ENCODE data around the gene PLA2G6. TPM values are rescaled to one million over a fixed set of nuclear protein-coding genes. Genes with fewer than 3 reads are reported as not detected.
A peak's percentile ranks its signal among the peaks of the same experiment; 100 is the strongest.

Gene PLA2G6
- total and polyA plus RNA-seq, 2 of the 13 experiments (the other 11 are each of a cell fraction or from before 2014, with no cell fraction given): 4.8 to 11.5 TPM

DNA sequence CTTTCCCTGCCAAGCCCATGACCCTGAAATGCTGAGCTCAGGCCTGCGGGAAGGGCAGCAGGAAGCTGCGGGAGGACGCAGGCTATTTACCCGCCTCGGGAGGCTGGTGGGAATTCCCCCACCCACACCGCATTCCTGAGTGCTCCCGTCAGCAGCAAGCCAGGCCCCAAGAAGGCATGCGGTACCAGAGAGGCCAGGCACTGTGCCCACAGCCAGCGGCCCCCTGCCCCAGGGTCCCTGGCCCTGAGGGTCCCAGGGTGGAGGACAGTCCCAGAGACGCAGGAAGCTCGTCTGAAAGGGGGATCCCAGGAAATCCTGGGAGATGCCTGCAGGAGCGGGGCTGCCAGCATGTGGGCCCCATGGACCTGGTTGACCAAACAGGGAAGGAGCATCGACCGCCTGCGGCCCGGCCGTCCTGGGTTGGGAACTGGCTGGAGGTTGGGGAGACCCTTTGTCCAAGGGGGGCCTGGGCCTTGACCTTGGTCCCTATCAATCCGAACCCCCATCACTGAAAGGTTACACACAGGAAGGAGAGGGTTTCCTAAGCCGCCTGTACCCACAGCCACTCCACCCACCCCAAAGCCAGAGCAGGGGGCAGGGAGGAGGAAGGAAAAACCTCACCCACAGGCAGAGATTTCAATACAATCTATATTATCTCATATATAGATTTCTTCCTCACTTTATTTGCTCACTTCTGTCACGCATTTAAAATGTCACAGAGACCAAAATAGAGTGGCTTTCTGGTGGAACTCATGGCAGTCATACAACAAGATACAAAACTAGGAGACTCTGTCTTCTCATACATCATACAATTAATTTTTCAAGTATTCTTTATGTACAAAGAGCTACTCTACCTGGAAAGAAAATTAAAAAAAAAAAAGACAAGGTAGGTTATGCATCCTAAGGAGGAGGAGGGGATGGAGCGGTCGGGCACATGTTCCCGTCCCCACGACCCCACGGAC lies 37.3 kb upstream of the PLA2G6 start (continued):
- TF ChIP-seq DBP (CRISPR knock-in tag; IDR thresholded peaks at IDR 0.05; ENCODE audit: not compliant biosample characterization): peak; percentile 85
- TF ChIP-seq ZBED4 (CRISPR knock-in tag; IDR thresholded peaks at IDR 0.05; ENCODE audit: borderline replicate concordance): peak; percentile 68; the same call in 1 of the 2 replicates
- 0 out of 2 replicates have a peak, but pooled peaks have one; percentile 62 for TF ChIP-seq ZSCAN25 (CRISPR knock-in tag; IDR thresholded peaks at IDR 0.05)
- TF ChIP-seq ARID4A (CRISPR knock-in tag; IDR thresholded peaks at IDR 0.05; ENCODE audit: borderline replicate concordance): peak; percentile 69
- TF ChIP-seq, protein P1, sequence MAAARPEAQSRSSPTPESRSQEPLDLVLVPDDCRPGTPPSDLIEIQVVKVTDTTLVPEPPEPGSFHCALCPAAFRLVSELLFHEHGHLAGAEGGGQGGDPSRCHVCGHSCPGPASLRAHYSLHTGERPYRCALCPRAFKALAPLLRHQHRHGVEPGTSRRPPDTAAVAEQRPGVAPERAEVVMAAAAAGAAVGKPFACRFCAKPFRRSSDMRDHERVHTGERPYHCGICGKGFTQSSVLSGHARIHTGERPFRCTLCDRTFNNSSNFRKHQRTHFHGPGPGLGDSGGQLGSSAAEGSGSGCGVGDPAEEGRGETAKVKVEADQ (CRISPR knock-in tag; IDR thresholded peaks at IDR 0.05; ENCODE audit: borderline replicate concordance): no peak
- TF ChIP-seq ELF3 (CRISPR knock-in tag; IDR thresholded peaks at IDR 0.05): peak; percentile 96
- 0 out of 2 replicates have a peak, but pooled peaks have one; percentile 42 for TF ChIP-seq ZNF292 (CRISPR knock-in tag; IDR thresholded peaks at IDR 0.05; ENCODE audit: borderline replicate concordance, low read depth)
- TF ChIP-seq SNAPC2 (CRISPR knock-in tag; IDR thresholded peaks at IDR 0.05): peak; percentile 91; the same call in 1 of the 2 replicates
- peak; percentile 69 for TF ChIP-seq ZFP37 (CRISPR knock-in tag; IDR thresholded peaks at IDR 0.05; ENCODE audit: borderline replicate concordance)
- peak; percentile 72; the same call in 1 of the 2 replicates for TF ChIP-seq ZNF598 (CRISPR knock-in tag; IDR thresholded peaks at IDR 0.05; ENCODE audit: borderline replicate concordance)
- peak; percentile 85 for TF ChIP-seq MXD3 (CRISPR knock-in tag; IDR thresholded peaks at IDR 0.05)
- TF ChIP-seq NFYC (CRISPR knock-in tag; IDR thresholded peaks at IDR 0.05): 0 out of 2 replicates have a peak, but pooled peaks have one; percentile 7
